ACC112 (cell line): ENCODE results near the gene MAP3K9.
A peak's percentile ranks its signal among the peaks of the same experiment; 100 is the strongest.

ENCODE experiments used
- H2AFZ ChIP-seq: fragments of 200-600 bp; sonication (generic); one replicate; pipeline ENCODE4 v1.6.0; 2017; ENCODE audit warnings: antibody characterized with exemption, low read length; ENCODE audit not compliant: unreplicated experiment
- H3K27ac ChIP-seq: fragments of 200-600 bp; sonication (generic); 2 replicates; pipeline ENCODE4 v1.5.1; 2014; ENCODE audit warnings: low read depth, mild to moderate bottlenecking, antibody characterized with exemption, low read length, moderate library complexity
- H3K27me3 ChIP-seq: fragments of 200-600 bp; sonication (generic); 2 replicates; pipeline ENCODE4 v1.6.1; 2014; ENCODE audit warnings: mild to moderate bottlenecking, antibody characterized with exemption, low read length, moderate library complexity, mixed read lengths; ENCODE audit not compliant: insufficient read depth
- H3K36me3 ChIP-seq: fragments of 200-600 bp; sonication (generic); 2 replicates; pipeline ENCODE4 v1.6.1; 2016; ENCODE audit warnings: mild to moderate bottlenecking, antibody characterized with exemption, low read length, moderate library complexity, mixed read lengths; ENCODE audit not compliant: insufficient read depth
- H3K4me1 ChIP-seq: fragments of 200-600 bp; sonication (generic); one replicate; pipeline ENCODE4 v1.6.1; 2016; ENCODE audit warnings: low read length, mixed read lengths; ENCODE audit not compliant: insufficient read depth, unreplicated experiment, control insufficient read depth
- H3K4me3 ChIP-seq: fragments of 200-600 bp; sonication (generic); 2 replicates; pipeline ENCODE4 v1.5.1; 2014; ENCODE audit warnings: mild to moderate bottlenecking, low read depth, low read length
- H3K79me2 ChIP-seq: fragments of 200-600 bp; sonication (generic); one replicate; pipeline ENCODE4 v1.6.0; 2016; ENCODE audit warnings: low read length; ENCODE audit not compliant: control insufficient read depth, unreplicated experiment, insufficient read depth

Gene MAP3K9

GRCh38 chr14:70816525-70816924 lies 7.2 kb upstream of the MAP3K9 start:
- H3K4me3 ChIP-seq = no peak overlapping the region
- no peaks in the 10 kb centered on the region for H3K36me3 ChIP-seq
- H3K79me2 ChIP-seq = no peaks in the 10 kb centered on the region
- H3K27me3 ChIP-seq = peaks cover 22% of the 10 kb centered on the region
- no peak overlapping the region for H2AFZ ChIP-seq
- no peaks in the 10 kb centered on the region for H3K4me1 ChIP-seq
- no peak overlapping the region for H3K27ac ChIP-seq

DNA sequence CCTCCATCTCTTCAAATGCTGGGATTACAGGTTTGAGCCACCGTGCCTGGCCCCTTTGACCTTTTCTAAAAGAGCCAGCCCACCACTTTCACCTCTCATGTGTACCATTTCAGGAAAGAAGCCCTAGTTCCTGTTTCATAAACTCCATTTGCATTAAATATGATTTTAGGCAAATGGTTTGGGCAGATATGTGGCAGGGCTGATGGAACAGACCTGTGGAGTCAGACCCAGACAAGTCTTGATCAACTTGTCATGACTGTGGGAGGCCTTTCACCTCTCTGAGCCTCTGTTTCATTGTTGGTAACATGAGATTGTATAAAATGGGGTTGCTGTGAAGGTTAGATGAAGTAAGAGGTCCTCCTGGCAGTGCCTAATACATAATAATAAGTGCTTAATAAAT lies 5.2 kb upstream of the MAP3K9 start:
- no peak overlapping the region for H2AFZ ChIP-seq
- no peak overlapping the region for H3K27ac ChIP-seq
- no peak overlapping the region for H3K4me3 ChIP-seq
- H3K4me1 ChIP-seq = no peaks in the 10 kb centered on the region
- no peaks in the 10 kb centered on the region for H3K36me3 ChIP-seq
- peaks cover 43% of the 10 kb centered on the region for H3K27me3 ChIP-seq
- no peaks in the 10 kb centered on the region for H3K79me2 ChIP-seq

GRCh38 chr14:70812124-70812818 lies 3.0 kb upstream of the MAP3K9 start:
- Histone ChIP-seq H3K27me3 (peaks cover 64% of the 10 kb centered on the region), H3K4me1 (no peaks in the 10 kb centered on the region), H3K79me2 (no peaks in the 10 kb centered on the region), H2AFZ (no peak overlapping the region), H3K27ac (no peak overlapping the region), H3K36me3 (no peaks in the 10 kb centered on the region), H3K4me3 (no peak overlapping the region)

DNA sequence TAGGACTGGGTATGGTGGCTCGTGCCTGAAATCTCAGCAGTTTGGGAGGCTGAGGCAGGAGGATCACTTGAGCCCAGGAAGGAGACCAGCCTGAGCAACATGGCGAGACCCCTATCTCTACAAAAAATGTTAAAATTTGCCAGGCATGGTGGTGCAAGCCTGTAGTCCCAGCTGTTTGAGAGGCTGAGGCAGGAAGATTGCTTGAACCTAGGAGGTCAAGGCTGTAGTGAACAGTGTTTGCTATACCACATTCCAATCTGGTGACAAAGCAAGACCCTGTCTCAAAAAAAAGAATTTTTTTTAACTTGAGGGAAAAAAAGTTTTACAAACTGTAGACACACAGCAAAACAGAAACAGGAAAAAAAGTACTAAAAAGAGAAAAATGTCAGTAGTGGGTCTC lies 2.3 kb upstream of the MAP3K9 start:
- Histone ChIP-seq H3K27ac (no peak overlapping the region), H3K4me3 (no peak overlapping the region), H2AFZ (no peak overlapping the region), H3K27me3 (peaks cover 71% of the 10 kb centered on the region), H3K4me1 (no peaks in the 10 kb centered on the region), H3K79me2 (no peaks in the 10 kb centered on the region), H3K36me3 (no peaks in the 10 kb centered on the region)

DNA sequence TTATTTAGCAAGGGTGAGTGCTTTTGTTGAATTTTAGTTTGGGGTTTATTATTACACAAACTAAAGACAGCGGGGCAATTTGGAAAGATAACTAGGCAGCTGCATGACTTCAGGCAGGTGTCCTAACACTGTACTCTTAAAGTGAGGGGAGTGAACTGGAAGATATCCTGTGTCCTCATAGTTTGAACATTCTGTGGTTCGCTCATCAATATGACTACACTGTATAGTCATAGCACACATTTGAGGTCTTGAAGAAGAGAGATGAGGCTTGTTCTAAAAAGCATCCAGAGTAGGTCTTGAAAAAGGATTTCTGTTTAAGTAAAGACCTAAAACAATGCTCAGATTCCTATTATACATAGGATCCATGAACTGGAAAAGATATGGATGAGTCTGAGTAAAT lies 1.7 kb upstream of the MAP3K9 start:
- Histone ChIP-seq H3K27me3 (peaks cover 77% of the 10 kb centered on the region), H3K4me1 (no peaks in the 10 kb centered on the region), H2AFZ (no peak overlapping the region), H3K4me3 (no peak overlapping the region), H3K27ac (no peak overlapping the region), H3K79me2 (no peaks in the 10 kb centered on the region), H3K36me3 (no peaks in the 10 kb centered on the region)

- H3K36me3 ChIP-seq = no peaks in the 10 kb centered on the region
- no peak overlapping the region for H3K27ac ChIP-seq
- no peaks in the 10 kb centered on the region for H3K4me1 ChIP-seq
- H3K27me3 ChIP-seq = peaks cover 81% of the 10 kb centered on the region
- no peaks in the 10 kb centered on the region for H3K79me2 ChIP-seq
- H2AFZ ChIP-seq = no peak overlapping the region
- H3K4me3 ChIP-seq = no peak overlapping the region
These were observed 1.3 kb upstream of the MAP3K9 start for GRCh38 chr14:70810621-70811020.

- peak overlapping the region; percentile 70 for H3K4me3 ChIP-seq
- peak overlapping the region; percentile 74 for H2AFZ ChIP-seq
- H3K27me3 ChIP-seq = peaks cover 98% of the 10 kb centered on the region
- H3K27ac ChIP-seq = no peak overlapping the region
- no peaks in the 10 kb centered on the region for H3K79me2 ChIP-seq
- H3K4me1 ChIP-seq = no peaks in the 10 kb centered on the region
- no peaks in the 10 kb centered on the region for H3K36me3 ChIP-seq
These were observed 693 bp downstream of the MAP3K9 start for GRCh38 chr14:70808416-70809224.

DNA sequence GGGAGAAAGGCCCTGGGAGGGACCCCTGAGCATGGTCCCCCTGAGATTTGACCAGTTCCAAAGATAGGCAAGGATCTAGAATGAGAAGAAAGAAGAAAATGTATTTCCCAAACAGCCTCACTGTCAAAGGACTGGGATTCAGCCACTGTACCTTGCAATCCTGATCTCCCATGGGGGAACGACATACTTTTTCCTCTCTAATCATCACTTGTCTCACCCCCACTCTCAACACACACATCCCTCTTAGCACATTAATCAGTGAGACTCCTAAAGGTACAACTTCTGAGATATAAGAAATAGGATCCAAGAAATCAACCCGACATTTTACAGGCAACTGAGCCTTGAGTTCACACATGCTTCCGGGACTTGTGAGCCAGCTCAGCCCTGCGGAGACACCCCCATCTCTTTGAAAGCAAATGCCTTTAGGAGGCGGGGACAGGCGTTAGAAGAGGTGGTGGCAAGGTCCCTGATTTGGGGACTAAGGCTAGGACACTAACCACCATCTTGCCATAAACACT lies 1.4 kb downstream of the MAP3K9 start:
- peaks cover 93% of the 10 kb centered on the region for H3K27me3 ChIP-seq
- no peak overlapping the region for H2AFZ ChIP-seq
- no peak overlapping the region for H3K27ac ChIP-seq
- no peaks in the 10 kb centered on the region for H3K4me1 ChIP-seq
- no peaks in the 10 kb centered on the region for H3K36me3 ChIP-seq
- no peaks in the 10 kb centered on the region for H3K79me2 ChIP-seq
- H3K4me3 ChIP-seq = 0 out of 2 replicates have a peak overlapping the region, but pooled peaks have one; percentile 70

GRCh38 chr14:70804556-70805162 lies 4.7 kb downstream of the MAP3K9 start:
- Histone ChIP-seq H3K27me3 (peaks cover 93% of the 10 kb centered on the region), H3K27ac (no peak overlapping the region), H3K79me2 (no peaks in the 10 kb centered on the region), H2AFZ (no peak overlapping the region), H3K36me3 (no peaks in the 10 kb centered on the region), H3K4me3 (no peak overlapping the region), H3K4me1 (no peaks in the 10 kb centered on the region)

- Histone ChIP-seq H3K36me3 (no peaks in the 10 kb centered on the region), H3K4me3 (no peak overlapping the region), H2AFZ (no peak overlapping the region), H3K27ac (no peak overlapping the region), H3K27me3 (peaks cover 84% of the 10 kb centered on the region), H3K79me2 (no peaks in the 10 kb centered on the region), H3K4me1 (no peaks in the 10 kb centered on the region)
These were observed 5.7 kb downstream of the MAP3K9 start for GRCh38 chr14:70803321-70804310.
